SU-DHL-6 (cell line): ENCODE results near the gene LRRC75A.

Experiments
- H2AFZ ChIP-seq: fragments of 200-600 bp; sonication (generic); 2 replicates; pipeline ENCODE4 v1.6.1; 2014; ENCODE audit warnings: low read depth, mild to moderate bottlenecking, moderate library complexity, mixed read lengths, antibody characterized with exemption, low read length; ENCODE audit not compliant: severe bottlenecking
- H3F3A ChIP-seq: fragments of 200-600 bp; shearing (Covaris generic); 2 replicates; pipeline ENCODE4 v1.6.0; 2016; ENCODE audit warnings: antibody characterized with exemption, mild to moderate bottlenecking; ENCODE audit not compliant: insufficient read depth
- H3K27ac ChIP-seq: fragments of 200-600 bp; sonication (generic); 2 replicates; pipeline ENCODE4 v1.5.1; 2016; ENCODE audit warnings: low read depth, mild to moderate bottlenecking, low read length, moderate library complexity, mixed read lengths
- H3K27me3 ChIP-seq: fragments of 200-600 bp; sonication (generic), shearing (Covaris generic); 2 replicates; pipeline ENCODE4 v1.6.0; 2014; ENCODE audit warnings: mild to moderate bottlenecking, low read length
- H3K36me3 ChIP-seq: fragments of 200-600 bp; sonication (generic); 2 replicates; pipeline ENCODE4 v1.6.1; 2014; ENCODE audit warnings: mild to moderate bottlenecking, low read length, mixed read lengths
- H3K4me2 ChIP-seq: fragments of 300-600, 200-600 bp; shearing (Covaris generic), sonication (generic); 2 replicates; pipeline ENCODE4 v1.6.0; 2014; ENCODE audit warnings: low read length, low read depth, mild to moderate bottlenecking; ENCODE audit not compliant: poor library complexity, severe bottlenecking
- H3K4me3 ChIP-seq: fragments of 200-600 bp; sonication (generic); 2 replicates; pipeline ENCODE4 v1.5.1; 2014; ENCODE audit warnings: antibody characterized with exemption, low read length, mild to moderate bottlenecking, mixed read lengths; ENCODE audit not compliant: insufficient read depth, poor library complexity, severe bottlenecking
- H3K79me2 ChIP-seq: fragments of 200-600 bp; sonication (generic); 2 replicates; pipeline ENCODE4 v1.6.1; 2014; ENCODE audit warnings: mild to moderate bottlenecking, low read length, moderate library complexity; ENCODE audit not compliant: insufficient read depth
- H3K9ac ChIP-seq: fragments of 200-600 bp; sonication (generic); 2 replicates; pipeline ENCODE4 v1.7.0; 2014; ENCODE audit warnings: mild to moderate bottlenecking, low read length
- H3K9me2 ChIP-seq: fragments of 200-600 bp; sonication (generic); replicated peaks from 2 replicates; pipeline ENCODE4 v1.6.1; 2014; ENCODE audit warnings: low read length; ENCODE audit not compliant: insufficient read depth
- H3K9me3 ChIP-seq: fragments of 200-600 bp; sonication (generic); 2 replicates; pipeline ENCODE4 v1.6.1; 2014; ENCODE audit warnings: low read length, mixed read lengths; ENCODE audit not compliant: insufficient read depth
- H4K20me1 ChIP-seq: fragments of 200-600 bp; sonication (generic); 2 replicates; pipeline ENCODE4 v1.6.1; 2014; ENCODE audit warnings: low read depth, mild to moderate bottlenecking, antibody characterized with exemption, low read length, moderate library complexity, mixed read lengths
- CTCF ChIP-seq: fragments of 200-600 bp; sonication (generic); IDR thresholded peaks from one replicate; pipeline ENCODE4 v1.5.1; 2017; ENCODE audit warnings: antibody characterized with exemption, mild to moderate bottlenecking, low read length, moderate library complexity; ENCODE audit not compliant: insufficient read depth, poor library complexity, severe bottlenecking
- EZH2phosphoT487 ChIP-seq: fragments of 200-600 bp; sonication (generic), shearing (Covaris generic); conservative IDR thresholded peaks from 2 replicates; pipeline ENCODE4 v1.6.1; 2018; ENCODE audit warnings: mild to moderate bottlenecking, antibody characterized with exemption, low read length, moderate library complexity, mixed read lengths

LRRC75A gene

DNA sequence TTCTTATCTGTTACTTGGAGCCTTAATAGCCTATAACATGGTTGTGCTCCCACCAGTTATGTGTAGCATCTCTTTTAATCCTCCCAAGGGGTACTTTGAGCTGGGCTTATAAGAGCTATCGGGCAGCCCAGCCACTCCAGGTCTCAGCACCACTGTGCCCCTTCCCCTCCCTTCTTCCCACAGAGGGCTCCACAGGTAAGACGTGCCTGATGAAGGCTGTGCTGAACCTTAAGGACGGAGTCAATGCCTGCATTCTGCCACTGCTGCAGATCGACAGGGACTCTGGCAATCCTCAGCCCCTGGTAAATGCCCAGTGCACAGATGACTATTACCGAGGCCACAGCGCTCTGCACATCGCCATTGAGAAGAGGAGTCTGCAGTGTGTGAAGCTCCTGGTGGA, 69.6 kb downstream of the LRRC75A start:
- H3K27ac ChIP-seq: no peak overlapping the region
- no peak overlapping the region for H3K9ac ChIP-seq
- no peaks in the 10 kb centered on the region for H4K20me1 ChIP-seq
- no peaks in the 10 kb centered on the region for H3K9me3 ChIP-seq
- H3F3A ChIP-seq: no peaks in the 10 kb centered on the region
- no peak overlapping the region for H2AFZ ChIP-seq
- no peaks in the 10 kb centered on the region for H3K9me2 ChIP-seq
- H3K4me2 ChIP-seq: no peak overlapping the region
- no peaks in the 10 kb centered on the region for H3K27me3 ChIP-seq
- no peaks in the 10 kb centered on the region for H3K36me3 ChIP-seq
- H3K79me2 ChIP-seq: no peaks in the 10 kb centered on the region
- TF ChIP-seq CTCF (no peak), EZH2phosphoT487 (no peak)
- H3K4me3 ChIP-seq: no peak overlapping the region

- no peaks in the 10 kb centered on the region for H3K36me3 ChIP-seq
- H4K20me1 ChIP-seq: no peaks in the 10 kb centered on the region
- no peaks in the 10 kb centered on the region for H3K9me2 ChIP-seq
- H3K27ac ChIP-seq: no peak overlapping the region
- H3K27me3 ChIP-seq: no peaks in the 10 kb centered on the region
- H2AFZ ChIP-seq: no peak overlapping the region
- no peak for TF ChIP-seq CTCF
- no peak overlapping the region for H3K4me2 ChIP-seq
- no peaks in the 10 kb centered on the region for H3K79me2 ChIP-seq
- no peak overlapping the region for H3K9ac ChIP-seq
- H3F3A ChIP-seq: no peaks in the 10 kb centered on the region
- H3K4me3 ChIP-seq: no peak overlapping the region
- H3K9me3 ChIP-seq: no peaks in the 10 kb centered on the region
These were observed 72.1 kb downstream of the LRRC75A start for GRCh38 chr17:16419929-16420271.

- TF ChIP-seq EZH2phosphoT487 (no peak), CTCF (no peak)
- Histone ChIP-seq H2AFZ (no peak overlapping the region), H3K36me3 (no peaks in the 10 kb centered on the region), H3K9ac (no peak overlapping the region), H3K27ac (no peak overlapping the region), H4K20me1 (no peaks in the 10 kb centered on the region), H3K9me2 (no peaks in the 10 kb centered on the region), H3K27me3 (no peaks in the 10 kb centered on the region), H3K4me3 (no peak overlapping the region), H3F3A (no peaks in the 10 kb centered on the region), H3K4me2 (no peak overlapping the region), H3K9me3 (no peaks in the 10 kb centered on the region), H3K79me2 (no peaks in the 10 kb centered on the region)
These were observed 72.7 kb downstream of the LRRC75A start for GRCh38 chr17:16419074-16419928.
